CD4-positive, alpha-beta T cell (primary cell): ENCODE data around the gene RIOK2. TPM values are rescaled to one million over a fixed set of nuclear protein-coding genes. Genes with fewer than 3 reads are reported as not detected.

Experiments
- ATAC-seq: fragments of 200-7000 bp; cut with Tn5 transposase; one replicate; pipeline ENCODE4 v1.10.0; 2022; ENCODE audit warnings: mild to moderate bottlenecking; ENCODE audit not compliant: poor library complexity
- CTCF ChIA-PET: fragments of 350-600 bp; sonication (Branson Sonifier 250); formaldehyde crosslinking; loops from one replicate; lab custom pipeline; 2021; ENCODE audit warnings: antibody characterized with exemption, inconsistent platforms; lab: Charles Lee
- POLR2A ChIA-PET: fragments of 350-600 bp; sonication (Branson Sonifier 250); formaldehyde crosslinking; loops from one replicate; lab custom pipeline; 2021; ENCODE audit warnings: antibody characterized with exemption, inconsistent platforms; lab: Charles Lee
- DNase-seq, 14 experiments: peaks; one replicate each; pipeline ENCODE4 v3.0.0-alpha.2; 2013 to 2020; ENCODE audit warnings: mixed read lengths in 2 of 14
- H3K27ac ChIP-seq, 2 donors: one replicate each; pipeline versions ENCODE4 v1.5.1 to v1.7.0; 2013; ENCODE audit warnings: low read length in 2 of 2, low read depth in 1 of 2, mild to moderate bottlenecking in 1 of 2
- H3K27me3 ChIP-seq, 2 experiments: 1 replicate in 1 of 2; 2 replicates in 1 of 2; pipeline versions ENCODE4 v1.6.1 to v1.7.0; 2013; ENCODE audit warnings: low read length in 2 of 2, control low read depth in 1 of 2, mild to moderate bottlenecking in 1 of 2, moderate library complexity in 1 of 2; ENCODE audit not compliant: insufficient read depth in 2 of 2, control insufficient read depth in 1 of 2
- H3K36me3 ChIP-seq: one replicate; pipeline ENCODE4 v1.6.1; 2013; ENCODE audit warnings: low read length, control low read depth; ENCODE audit not compliant: insufficient read depth
- H3K4me1 ChIP-seq: one replicate; pipeline ENCODE4 v1.6.1; 2013; ENCODE audit warnings: low read length, control low read depth; ENCODE audit not compliant: insufficient read depth
- H3K4me3 ChIP-seq: one replicate; pipeline ENCODE4 v1.5.1; 2013; ENCODE audit warnings: mild to moderate bottlenecking, low read length, moderate library complexity
- H3K9me3 ChIP-seq, 2 experiments: 1 replicate in 1 of 2; 2 replicates in 1 of 2; pipeline versions ENCODE4 v1.6.1 to v1.7.0; 2013; ENCODE audit warnings: low read length in 2 of 2, mild to moderate bottlenecking in 2 of 2, control low read depth in 1 of 2, moderate library complexity in 1 of 2; ENCODE audit not compliant: control insufficient read depth in 1 of 2, insufficient read depth in 1 of 2
- H3K27ac Mint-ChIP-seq: one replicate; pipeline ENCODE4 v1.8.0; 2020; ENCODE audit warnings: mixed read lengths
- H3K27me3 Mint-ChIP-seq: one replicate; pipeline ENCODE4 v1.8.0; 2021; ENCODE audit warnings: mixed read lengths
- H3K36me3 Mint-ChIP-seq: one replicate; pipeline ENCODE4 v1.8.0; 2021; ENCODE audit warnings: low read depth, mixed read lengths
- H3K4me1 Mint-ChIP-seq: one replicate; pipeline ENCODE4 v1.8.0; 2021; ENCODE audit warnings: low read depth, mixed read lengths
- H3K4me3 Mint-ChIP-seq: one replicate; pipeline ENCODE4 v1.8.0; 2020; ENCODE audit warnings: mild to moderate bottlenecking, mixed read lengths
- H3K9me3 Mint-ChIP-seq: one replicate; pipeline ENCODE4 v1.8.0; 2020; ENCODE audit warnings: mixed read lengths
- CTCF ChIP-seq: fragments of 200-600 bp; IDR thresholded peaks from one replicate; pipeline ENCODE4 v1.8.0; 2022; ENCODE audit warnings: antibody characterized with exemption, mild to moderate bottlenecking
- intact Hi-C, 2 experiments: fragments of 100-400 bp; cut with DNase I in 1 of 2; cut with micrococcal nuclease in 1 of 2; formaldehyde crosslinking; loops; one replicate each; pipeline versions ENCODE4 v1.15.1 to v1.9.0; 2023 to 2025; cut with DNase I, micrococcal nuclease
- total RNA-seq, 174 experiments: library from RNA in 2 of 174; stranded (reverse) in 2 of 174; gene quantifications; one replicate each; pipeline ENCODE4 v1.2.3 and lab custom pipeline; 2021 to 2026

Gene RIOK2
- total RNA-seq, 2 experiments from 2014 or later, result 25.1 to 26.0 TPM

- Histone ChIP-seq H3K27me3 (peaks cover 0 to 3% of the 10 kb centered on the region in 2 experiments), H3K4me3 (no peak overlapping the region), H3K36me3 (no peaks in the 10 kb centered on the region), H3K4me1 (no peaks in the 10 kb centered on the region), H3K9me3 (no peaks in the 10 kb centered on the region), H3K27ac (no peak overlapping the region)
- no peaks in the 10 kb centered on the region for H3K36me3 Mint-ChIP-seq
- TF ChIP-seq CTCF, result no peak
- intact Hi-C loops, result no loop called here
- CTCF ChIA-PET, result interaction anchor here (1.2 kb wide), 1 partner anchor 9 kb away, joined by 3 read pairs; no protein-coding TSS in a partner anchor
- H3K27ac Mint-ChIP-seq, result no peak overlapping the region
- DNase-seq (no peak), ATAC-seq (no peak)
- H3K27me3 Mint-ChIP-seq, result peaks cover 9% of the 10 kb centered on the region
- POLR2A ChIA-PET, result no interaction called here
- no peaks in the 10 kb centered on the region for H3K9me3 Mint-ChIP-seq
- no peak overlapping the region for H3K4me3 Mint-ChIP-seq
- H3K4me1 Mint-ChIP-seq, result no peaks in the 10 kb centered on the region
Measured at GRCh38 chr5:97120195-97120594, 62.9 kb downstream of the RIOK2 start.

GRCh38 chr5:97119007-97119390 lies 64.0 kb downstream of the RIOK2 start:
- Mint-ChIP-seq H3K4me1 (no peaks in the 10 kb centered on the region), H3K9me3 (no peaks in the 10 kb centered on the region), H3K4me3 (no peak overlapping the region), H3K36me3 (no peaks in the 10 kb centered on the region), H3K27me3 (peaks cover 9% of the 10 kb centered on the region), H3K27ac (no peak overlapping the region)
- no peak overlapping the region for H3K4me3 ChIP-seq
- H3K9me3 ChIP-seq, result no peaks in the 10 kb centered on the region
- no peak overlapping the region for H3K27ac ChIP-seq
- DNase-seq, result no peak
- no peaks in the 10 kb centered on the region for H3K36me3 ChIP-seq
- ChIA-PET CTCF (no interaction called here), POLR2A (no interaction called here)
- no peak for TF ChIP-seq CTCF
- no peaks in the 10 kb centered on the region for H3K4me1 ChIP-seq
- H3K27me3 ChIP-seq, result peaks cover 0 to 3% of the 10 kb centered on the region in 2 experiments
- intact Hi-C loops, result no loop called here
- ATAC-seq, result no peak

- no peak overlapping the region for H3K27ac Mint-ChIP-seq
- no peaks in the 10 kb centered on the region for H3K4me1 ChIP-seq
- no peak overlapping the region for H3K4me3 ChIP-seq
- H3K27me3 ChIP-seq, result no peaks in the 10 kb centered on the region
- no peak overlapping the region for H3K27ac ChIP-seq
- H3K36me3 Mint-ChIP-seq, result no peaks in the 10 kb centered on the region
- ATAC-seq, result no peak
- no peak for TF ChIP-seq CTCF
- peaks cover 5% of the 10 kb centered on the region for H3K27me3 Mint-ChIP-seq
- no peaks in the 10 kb centered on the region for H3K9me3 Mint-ChIP-seq
- POLR2A ChIA-PET, result no interaction called here
- H3K9me3 ChIP-seq, result no peaks in the 10 kb centered on the region
- no peak for DNase-seq
- intact Hi-C loops, result no loop called here
- no peaks in the 10 kb centered on the region for H3K36me3 ChIP-seq
- CTCF ChIA-PET, result no interaction called here
- no peak overlapping the region for H3K4me3 Mint-ChIP-seq
- H3K4me1 Mint-ChIP-seq, result no peaks in the 10 kb centered on the region
Measured at GRCh38 chr5:97118261-97119006, 64.6 kb downstream of the RIOK2 start.
